GM18498 (cell line): ENCODE measurements around the gene HAND2.

Experiments
- ATAC-seq: cut with Tn5 transposase; IDR thresholded peaks from one replicate; pipeline ENCODE4 v1.9.1; 2021; ENCODE audit warnings: mild to moderate bottlenecking, moderate library complexity; ENCODE audit not compliant: unreplicated experiment

Gene HAND2

DNA sequence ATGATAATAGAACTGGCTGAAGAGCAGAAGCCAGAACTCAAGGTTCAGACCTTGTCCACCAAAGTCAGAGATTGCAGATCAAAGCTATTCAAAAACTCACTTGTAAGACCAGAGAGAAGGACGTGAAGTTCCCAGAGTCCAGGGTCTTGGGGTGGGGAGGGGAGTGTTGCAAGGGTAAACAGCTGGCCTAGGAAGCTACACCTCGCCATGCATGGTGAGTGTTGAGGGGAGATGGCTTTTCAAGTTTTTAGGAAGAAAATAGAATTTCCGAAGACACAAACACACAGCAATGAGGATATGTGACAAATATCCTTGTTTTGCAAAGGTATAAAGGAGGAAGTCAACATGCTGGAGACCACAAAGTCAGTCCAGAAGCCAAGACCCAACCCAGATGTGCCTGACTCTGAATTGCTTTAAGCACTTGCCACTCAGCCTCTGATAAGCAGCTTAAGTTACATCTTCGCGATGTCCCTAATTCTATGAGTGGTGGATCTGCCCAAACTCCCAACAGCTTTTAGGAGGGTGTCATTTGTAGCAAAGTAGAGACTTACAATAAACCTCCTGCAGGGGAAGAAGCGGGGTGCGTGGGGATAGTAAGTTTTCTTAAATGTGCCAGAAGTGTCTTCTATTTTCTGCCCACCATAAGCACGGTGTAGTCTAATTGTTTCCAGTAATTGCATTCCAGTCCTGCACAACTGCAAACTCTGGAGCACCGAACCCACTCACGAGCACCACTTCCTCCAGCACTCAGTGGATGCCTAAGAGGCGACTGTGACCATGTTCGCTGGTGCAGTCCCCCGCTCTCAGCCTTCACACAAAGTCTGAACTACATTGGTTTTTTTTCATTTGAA lies 26.5 kb downstream of the HAND2 start:
- ATAC-seq: no peak

DNA sequence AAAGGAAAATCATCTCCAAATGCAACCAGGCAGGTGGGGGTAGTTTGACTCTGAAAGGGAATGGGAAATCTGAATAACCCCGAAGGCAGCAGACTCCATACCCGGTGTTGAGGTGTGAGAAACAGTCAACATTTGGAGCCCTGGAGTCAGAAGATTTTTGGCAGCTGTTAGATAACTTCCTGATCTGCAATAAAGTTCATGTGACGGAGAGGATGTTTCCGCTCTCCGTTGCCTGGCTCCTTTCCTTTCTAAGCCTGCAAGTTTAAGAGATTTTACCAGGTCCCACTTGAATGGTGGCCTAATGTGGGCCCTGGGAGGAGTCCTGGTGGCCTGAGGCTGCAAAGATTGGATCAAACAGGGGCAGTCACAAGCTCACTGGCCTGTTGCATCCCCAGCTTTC lies 27.7 kb downstream of the HAND2 start:
- ATAC-seq: no peak

- no peak for ATAC-seq
Observed at GRCh38 chr4:173501592-173502150, 28.4 kb downstream of the HAND2 start.

DNA sequence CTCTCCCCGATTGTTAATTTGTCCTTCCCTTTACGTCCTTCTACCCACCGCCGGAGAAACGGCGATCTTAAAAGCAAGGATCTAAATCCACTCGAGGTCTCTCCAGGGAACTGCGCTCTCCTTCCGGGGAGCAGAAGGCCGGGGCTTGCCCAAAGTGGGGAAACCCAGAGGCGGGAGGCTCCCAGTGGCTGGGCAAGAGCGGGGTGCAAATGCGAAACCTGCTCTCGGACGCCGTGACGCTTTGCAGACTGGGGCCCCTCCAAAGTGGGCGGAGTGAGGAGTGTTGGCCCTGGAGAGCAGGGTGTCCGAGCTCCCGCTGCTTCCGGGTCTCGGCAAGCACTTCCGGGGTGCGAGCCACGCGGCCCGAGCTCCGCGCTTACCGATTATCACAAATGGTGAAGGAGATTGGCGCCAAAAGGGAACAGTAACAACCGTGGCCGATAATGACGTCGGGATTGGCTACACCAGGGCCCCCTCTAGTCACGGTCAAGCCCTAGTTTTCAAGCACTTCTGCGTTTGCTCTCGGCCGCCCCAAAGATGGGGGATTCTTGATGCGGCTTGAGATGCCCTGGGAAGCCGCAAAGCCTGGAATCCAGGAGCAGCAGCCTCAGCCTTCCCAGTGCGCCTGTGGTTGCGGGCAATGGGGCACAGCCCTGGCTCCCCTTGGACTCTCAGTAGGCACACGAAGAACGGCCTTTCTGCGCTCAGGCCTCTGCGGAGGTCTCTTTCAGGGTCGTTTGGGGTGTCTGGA lies 29.0 kb downstream of the HAND2 start:
- no peak for ATAC-seq

GRCh38 chr4:173499658-173500535 lies 30.1 kb downstream of the HAND2 start:
- no peak for ATAC-seq

- no peak for ATAC-seq
Observed at GRCh38 chr4:173498771-173499170, 31.3 kb downstream of the HAND2 start.

GRCh38 chr4:173498023-173498422 lies 32.0 kb downstream of the HAND2 start:
- ATAC-seq: peak; percentile 63

DNA sequence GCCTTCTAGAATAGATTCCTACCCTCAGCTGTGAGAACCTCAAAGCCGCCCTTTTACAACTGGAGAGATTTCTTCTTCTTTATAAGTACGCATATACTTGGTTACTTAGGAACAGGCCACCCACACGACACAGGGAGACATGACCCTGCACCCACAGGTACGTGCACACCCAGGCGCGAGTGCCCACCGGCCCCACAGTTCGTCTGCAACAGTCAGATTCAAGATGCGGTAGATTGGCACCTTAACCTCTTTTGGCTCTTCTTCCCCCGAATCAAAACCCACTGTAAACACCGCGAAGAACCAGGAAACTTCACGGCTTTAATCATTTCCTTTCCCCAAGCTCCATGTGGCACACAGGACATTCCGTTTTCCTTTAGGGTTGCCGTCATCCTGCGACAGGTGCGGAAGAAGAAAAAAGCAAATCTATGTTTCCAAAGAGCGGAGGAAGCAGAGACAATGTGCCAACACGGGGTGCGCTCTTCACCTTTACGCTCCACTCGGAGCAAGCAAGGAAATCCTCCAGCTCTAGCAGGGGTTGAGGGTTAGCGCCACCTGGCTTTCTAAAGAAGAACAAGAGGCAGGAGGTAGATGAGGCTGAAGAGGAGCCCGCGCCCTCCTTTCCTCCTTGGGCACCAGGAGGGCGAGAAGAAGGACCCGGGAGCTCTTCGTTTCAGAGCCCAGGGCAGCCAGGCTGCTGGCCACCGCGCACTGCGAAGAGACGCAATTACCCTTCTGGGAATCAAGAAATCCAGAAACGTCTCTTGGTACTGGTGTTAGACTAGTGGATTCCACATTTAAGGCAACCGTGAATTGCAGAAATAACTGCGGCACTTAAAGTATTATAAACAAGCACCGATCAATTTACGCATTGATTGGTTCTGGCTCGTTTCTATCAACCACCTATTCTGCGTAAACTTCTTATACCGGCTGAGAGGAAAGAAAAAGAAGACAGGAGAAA lies 35.7 kb downstream of the HAND2 start:
- peak; percentile 95 for ATAC-seq

GRCh38 chr4:173493041-173493440 lies 37.0 kb downstream of the HAND2 start:
- ATAC-seq: no peak

GRCh38 chr4:173492315-173492714 lies 37.7 kb downstream of the HAND2 start:
- no peak for ATAC-seq

GRCh38 chr4:173490817-173491528 lies 39.1 kb downstream of the HAND2 start:
- ATAC-seq: no peak

- ATAC-seq: no peak
Observed at GRCh38 chr4:173490256-173490655, 39.8 kb downstream of the HAND2 start.

GRCh38 chr4:173489514-173489913 lies 40.5 kb downstream of the HAND2 start:
- no peak for ATAC-seq

DNA sequence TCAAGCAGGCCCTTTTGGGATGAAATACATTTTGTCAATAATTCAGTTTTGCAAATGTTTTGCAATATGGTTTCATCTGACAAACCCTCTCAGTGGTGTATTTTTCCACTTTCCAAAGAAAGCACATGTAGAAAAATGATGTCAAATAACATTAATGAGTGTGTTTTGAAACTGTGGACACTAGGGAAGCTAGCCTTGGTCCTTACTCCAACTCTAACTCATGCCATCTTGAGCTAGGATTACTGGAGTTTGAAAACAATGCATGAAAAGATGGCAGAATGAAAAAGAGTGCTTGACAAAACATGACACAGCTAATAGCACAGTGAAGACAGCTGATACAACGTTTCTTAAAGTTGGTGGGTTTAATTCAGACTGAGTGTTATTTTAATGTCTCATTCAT lies 41.4 kb downstream of the HAND2 start:
- ATAC-seq: no peak

- ATAC-seq: no peak
Observed at GRCh38 chr4:173488074-173488473, 42.0 kb downstream of the HAND2 start.

GRCh38 chr4:173486714-173487392 lies 43.2 kb downstream of the HAND2 start:
- no peak for ATAC-seq

GRCh38 chr4:173485164-173485563 lies 44.9 kb downstream of the HAND2 start:
- ATAC-seq: no peak

- no peak for ATAC-seq
Observed at GRCh38 chr4:173482330-173482931, 47.6 kb downstream of the HAND2 start.
